HG02840 (cell line): ENCODE measurements around the gene PSMG1.
"Not testable (repeated sequence)": the region's sequence is repeated elsewhere in the genome, so short reads cannot be mapped to it uniquely, and the experiment has no call there.

Experiments used
- ATAC-seq: cut with Tn5 transposase; IDR thresholded peaks from one replicate; pipeline ENCODE4 v1.9.1; 2021; ENCODE audit warnings: mild to moderate bottlenecking, moderate library complexity, moderate number of reproducible peaks; ENCODE audit not compliant: unreplicated experiment, low FRiP score

Gene PSMG1

GRCh38 chr21:39161064-39161463, 22.2 kb downstream of the PSMG1 start:
- ATAC-seq = no peak

GRCh38 chr21:39159342-39160063, 23.7 kb downstream of the PSMG1 start:
- ATAC-seq = no peak

GRCh38 chr21:39157241-39157640, 26.0 kb downstream of the PSMG1 start:
- ATAC-seq = not testable (repeated sequence)

- no peak for ATAC-seq
Measured at GRCh38 chr21:39156024-39156423, 27.2 kb downstream of the PSMG1 start.

- no peak for ATAC-seq
Measured at GRCh38 chr21:39155578-39155977, 27.7 kb downstream of the PSMG1 start.

- no peak for ATAC-seq
Measured at GRCh38 chr21:39153842-39154241, 29.4 kb downstream of the PSMG1 start.

- no peak for ATAC-seq
Measured at GRCh38 chr21:39153373-39153772, 29.9 kb downstream of the PSMG1 start.

GRCh38 chr21:39152271-39152670, 31.0 kb downstream of the PSMG1 start:
- no peak for ATAC-seq

GRCh38 chr21:39150877-39151276, 32.4 kb downstream of the PSMG1 start:
- ATAC-seq = no peak

GRCh38 chr21:39150316-39150715, 32.9 kb downstream of the PSMG1 start:
- no peak for ATAC-seq

GRCh38 chr21:39149882-39150281, 33.4 kb downstream of the PSMG1 start:
- no peak for ATAC-seq

GRCh38 chr21:39148975-39149374, 34.3 kb downstream of the PSMG1 start:
- ATAC-seq = no peak

- no peak for ATAC-seq
Measured at GRCh38 chr21:39144191-39144590, 39.1 kb downstream of the PSMG1 start.

- ATAC-seq = no peak
Measured at GRCh38 chr21:39142972-39143371, 40.3 kb downstream of the PSMG1 start.

GRCh38 chr21:39141502-39141901, 41.7 kb downstream of the PSMG1 start:
- no peak for ATAC-seq

GRCh38 chr21:39137248-39138178, 45.7 kb downstream of the PSMG1 start:
- no peak for ATAC-seq

- no peak for ATAC-seq
Measured at GRCh38 chr21:39136711-39137110, 46.5 kb downstream of the PSMG1 start.

GRCh38 chr21:39136138-39136537, 47.1 kb downstream of the PSMG1 start:
- ATAC-seq = not testable (repeated sequence)

GRCh38 chr21:39134288-39134810, 48.9 kb downstream of the PSMG1 start:
- no peak for ATAC-seq

- ATAC-seq = no peak
Measured at GRCh38 chr21:39132248-39132647, 51.0 kb downstream of the PSMG1 start.

GRCh38 chr21:39131791-39132190, 51.5 kb downstream of the PSMG1 start:
- ATAC-seq = no peak
